Loucy (cell line): ENCODE measurements around the gene SMIM35.

ENCODE experiments used
- CTCF ChIP-seq: fragments of 200-600 bp; sonication (generic); conservative IDR thresholded peaks from 2 replicates; pipeline ENCODE4 v1.5.1; 2014; ENCODE audit warnings: mild to moderate bottlenecking, antibody characterized with exemption, low read length
- EZH2phosphoT487 ChIP-seq: fragments of 200-600 bp; IDR thresholded peaks from 2 replicates; pipeline ENCODE4 v1.6.1; 2018; ENCODE audit warnings: antibody characterized with exemption, mild to moderate bottlenecking, moderate library complexity, borderline replicate concordance

GRCh38 chr11:118008271-118008911, 78.4 kb downstream of the SMIM35 start:
- TF ChIP-seq CTCF (no peak), EZH2phosphoT487 (no peak)
